Stimulated activated CD4-positive, alpha-beta T cell treated with anti-CD3 and anti-CD28 coated beads, Interleukin-1b, Interleukin-23, amount 100 ng/mL, for 48 hours (primary cell): ENCODE data around the gene CCNI.
A peak's percentile ranks its signal among the peaks of the same experiment; 100 is the strongest.
"Not testable (repeated sequence)": the region's sequence is repeated elsewhere in the genome, so short reads cannot be mapped to it uniquely, and the experiment has no call there.

ENCODE experiments used
- DNase-seq: peaks from one replicate; pipeline ENCODE4 v3.0.0-alpha.2; 2020

CCNI gene, protein sequence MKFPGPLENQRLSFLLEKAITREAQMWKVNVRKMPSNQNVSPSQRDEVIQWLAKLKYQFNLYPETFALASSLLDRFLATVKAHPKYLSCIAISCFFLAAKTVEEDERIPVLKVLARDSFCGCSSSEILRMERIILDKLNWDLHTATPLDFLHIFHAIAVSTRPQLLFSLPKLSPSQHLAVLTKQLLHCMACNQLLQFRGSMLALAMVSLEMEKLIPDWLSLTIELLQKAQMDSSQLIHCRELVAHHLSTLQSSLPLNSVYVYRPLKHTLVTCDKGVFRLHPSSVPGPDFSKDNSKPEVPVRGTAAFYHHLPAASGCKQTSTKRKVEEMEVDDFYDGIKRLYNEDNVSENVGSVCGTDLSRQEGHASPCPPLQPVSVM

DNA sequence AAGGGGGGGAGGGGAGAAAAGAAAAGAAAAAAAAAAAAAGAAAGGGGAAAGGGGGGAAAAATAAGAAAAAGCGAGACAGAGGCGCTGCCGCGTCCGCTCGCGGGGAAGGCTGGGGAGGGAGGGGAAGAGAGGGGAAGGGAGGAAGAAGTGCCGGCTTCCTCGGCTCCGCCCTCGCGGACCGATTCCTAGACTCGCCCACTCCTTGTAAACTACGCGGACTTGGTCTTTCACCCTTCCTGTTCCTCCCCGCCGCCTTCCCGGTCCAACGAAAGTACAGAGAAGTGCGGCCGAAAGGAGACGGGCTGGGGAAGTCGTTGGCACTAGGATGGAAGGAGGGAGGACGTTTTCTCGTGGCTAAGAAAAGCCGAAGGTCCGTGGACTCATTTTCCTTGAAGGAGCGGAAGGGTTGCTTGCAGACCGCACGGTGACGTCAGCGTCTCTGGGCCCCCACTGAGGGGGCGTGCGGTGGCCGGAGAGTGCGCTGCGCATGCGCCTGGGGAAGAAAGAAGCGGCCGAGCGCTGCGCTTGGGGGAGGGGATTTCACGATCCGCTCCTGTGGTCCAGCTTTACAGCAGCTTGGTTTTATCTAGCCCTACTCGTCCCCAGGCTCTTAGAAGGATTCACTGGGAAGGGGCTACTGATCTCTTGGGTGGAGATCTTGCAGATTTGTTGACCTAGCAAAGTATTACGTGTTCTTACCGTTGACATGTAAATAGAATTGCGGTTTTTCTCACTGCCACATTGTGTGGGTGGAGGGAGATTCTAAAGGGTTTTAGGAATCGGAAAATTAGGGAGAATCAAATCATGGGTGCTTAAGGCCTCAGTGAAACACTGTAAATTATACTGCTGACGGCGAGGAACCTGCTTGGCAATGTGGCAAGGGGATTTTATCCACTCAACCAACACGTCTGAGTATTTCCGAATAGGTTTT lies at the start of gene CCNI:
Gene CCNI, minus strand, starts transcription at position 121 of the 931 bp plus-strand sequence. CDS start 9,627 bp downstream, outside the sequence.
- peak; percentile 92 for DNase-seq

DNA sequence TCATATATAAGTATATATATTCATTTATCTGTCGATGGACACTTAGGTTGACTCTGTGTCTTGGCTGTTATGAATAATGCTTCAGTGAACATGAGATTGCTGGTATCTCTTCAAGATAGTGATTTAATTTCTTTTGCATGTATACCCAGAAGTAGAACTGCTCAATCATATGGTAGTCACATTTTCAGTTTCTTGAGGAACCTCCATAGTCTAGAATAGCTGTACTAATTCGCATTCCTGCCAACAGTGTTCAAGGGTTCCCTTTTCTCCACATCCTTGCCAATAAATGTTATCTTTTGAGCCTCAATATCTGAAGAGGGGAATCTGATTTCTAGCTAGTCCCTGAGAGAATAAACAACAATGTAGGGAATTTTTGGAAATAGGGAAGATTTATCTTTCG lies 48.8 kb upstream of the CCNI start:
- no peak for DNase-seq

DNA sequence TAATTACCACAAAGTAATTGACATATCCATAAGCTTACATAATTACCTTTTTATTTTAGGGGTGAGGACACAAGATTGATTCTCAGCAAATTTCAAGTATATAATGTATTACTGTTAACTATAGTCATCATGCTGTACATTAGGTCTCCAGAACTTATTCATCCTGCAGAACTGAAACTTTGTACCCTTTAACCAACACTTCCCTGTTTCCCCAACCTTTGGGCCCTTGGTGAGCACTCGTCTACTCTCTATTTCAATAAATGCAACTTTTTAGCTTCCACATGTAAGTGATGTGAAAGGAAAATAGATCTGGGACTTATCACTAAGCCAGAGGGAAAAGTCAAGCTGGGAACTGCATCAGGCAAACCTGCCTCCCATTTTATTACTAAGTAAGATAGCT lies 47.6 kb upstream of the CCNI start:
- no peak for DNase-seq

DNA sequence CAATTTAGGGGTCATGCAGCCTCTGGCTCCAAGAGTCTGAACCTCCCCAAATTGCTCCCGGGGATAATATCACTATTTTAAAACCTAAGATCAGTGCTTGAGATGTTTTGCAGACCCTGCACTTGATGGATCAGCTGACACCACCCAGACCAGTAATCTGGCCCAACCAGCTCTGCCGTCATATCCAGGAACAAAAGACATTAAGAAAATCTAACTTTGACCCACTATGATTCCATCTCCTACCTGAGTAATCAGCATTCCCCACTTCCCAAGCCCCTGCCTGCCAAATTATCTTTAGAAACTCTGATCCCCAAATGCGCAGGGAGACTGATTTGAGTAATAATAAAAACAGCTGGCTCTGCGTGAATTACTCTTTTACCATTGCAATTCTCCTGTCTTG lies 46.9 kb upstream of the CCNI start:
- no peak for DNase-seq

DNA sequence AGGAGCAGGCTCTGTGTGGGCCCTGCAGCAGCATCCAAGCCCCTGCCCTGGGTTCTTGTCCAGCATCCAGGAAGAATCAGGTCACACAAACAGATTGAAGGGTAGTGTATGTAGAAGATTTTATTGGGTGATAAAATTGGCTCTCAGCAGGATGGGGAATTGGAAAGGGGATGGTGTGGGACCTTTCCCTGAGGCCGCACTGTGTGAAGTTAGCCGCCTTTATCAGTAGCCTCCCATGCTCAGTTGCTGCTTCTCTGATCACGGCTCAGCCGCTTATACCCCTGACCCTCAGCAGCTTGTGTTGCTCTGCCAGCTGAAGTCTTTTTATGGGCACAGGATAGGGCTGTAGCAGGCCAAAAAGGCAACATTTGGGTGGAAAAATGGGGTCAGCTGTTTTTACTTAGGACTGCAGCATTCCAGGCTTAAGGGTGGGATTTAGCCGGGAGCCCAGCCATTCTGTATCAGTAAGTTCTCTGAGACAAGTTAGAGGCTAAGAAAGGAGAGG lies 46.0 kb upstream of the CCNI start:
- no peak for DNase-seq

DNA sequence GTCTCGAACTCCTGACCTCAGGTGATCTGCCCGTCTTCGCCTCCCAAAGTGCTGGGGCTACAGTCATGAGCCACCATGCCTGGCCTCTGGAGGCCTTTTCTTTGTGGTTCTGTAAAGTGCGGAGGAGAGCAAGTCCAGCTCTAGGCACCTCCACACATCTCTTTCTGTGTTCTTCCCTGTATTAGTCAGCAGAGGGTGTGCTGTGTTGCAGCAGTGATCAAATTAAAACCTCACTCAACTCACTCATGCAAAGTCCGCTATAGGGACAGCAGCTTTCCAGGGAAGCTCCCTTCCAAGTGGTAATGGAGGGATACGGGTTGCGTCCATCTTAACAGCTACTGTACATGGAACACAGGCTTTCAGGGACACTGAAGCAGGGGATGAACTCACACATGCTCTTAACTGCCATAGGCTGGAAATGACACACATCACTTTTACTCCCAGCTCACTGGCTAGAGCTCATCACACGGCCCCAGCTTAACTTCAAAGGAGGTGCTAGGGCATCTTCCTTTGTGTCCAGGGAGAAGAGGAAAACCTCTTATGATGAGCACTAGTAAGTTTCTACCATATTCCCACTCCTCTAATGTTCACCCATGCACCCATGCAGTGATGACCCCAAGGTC lies 45.2 kb upstream of the CCNI start:
- DNase-seq = no peak

DNA sequence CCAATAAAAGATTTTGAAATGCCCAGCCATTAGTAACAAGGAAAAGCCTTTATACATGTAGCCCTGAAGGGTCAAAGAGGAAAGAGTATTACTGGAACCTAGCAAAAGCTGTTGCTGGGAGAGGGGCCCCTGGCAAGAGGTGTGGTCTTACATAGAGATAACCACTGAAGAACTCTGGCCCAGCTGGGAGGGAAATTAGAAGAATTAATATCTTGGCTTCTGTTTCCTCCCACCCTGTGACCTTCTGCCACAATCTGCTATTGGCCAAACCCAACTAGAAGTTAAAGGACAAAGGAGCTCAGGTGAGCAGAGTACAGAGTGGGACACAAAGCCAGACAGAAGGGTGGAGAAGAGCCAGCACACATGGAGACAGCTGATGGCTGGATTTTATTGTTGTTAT lies 41.9 kb upstream of the CCNI start:
- no peak for DNase-seq

DNA sequence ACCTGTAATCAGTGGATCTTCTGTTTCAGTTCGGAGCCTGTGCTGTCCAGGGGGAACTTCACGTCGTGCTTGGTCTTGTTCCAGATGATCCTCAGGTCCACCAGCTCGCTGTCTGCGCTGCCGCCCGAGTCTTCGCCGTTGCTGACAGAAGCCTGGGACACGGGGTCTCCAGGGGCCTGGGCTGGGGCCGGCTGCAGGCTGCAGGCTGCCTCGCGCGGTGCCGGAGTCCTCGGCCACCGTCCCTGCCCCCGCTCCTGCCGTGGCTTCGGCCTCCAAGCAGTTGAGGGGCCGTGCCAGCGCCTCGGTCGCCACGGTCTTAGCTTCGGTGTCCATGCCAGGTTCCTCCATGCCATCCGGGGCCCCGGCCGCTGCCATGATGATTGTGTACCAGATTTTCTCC lies 37.3 kb upstream of the CCNI start:
- no peak for DNase-seq

DNA sequence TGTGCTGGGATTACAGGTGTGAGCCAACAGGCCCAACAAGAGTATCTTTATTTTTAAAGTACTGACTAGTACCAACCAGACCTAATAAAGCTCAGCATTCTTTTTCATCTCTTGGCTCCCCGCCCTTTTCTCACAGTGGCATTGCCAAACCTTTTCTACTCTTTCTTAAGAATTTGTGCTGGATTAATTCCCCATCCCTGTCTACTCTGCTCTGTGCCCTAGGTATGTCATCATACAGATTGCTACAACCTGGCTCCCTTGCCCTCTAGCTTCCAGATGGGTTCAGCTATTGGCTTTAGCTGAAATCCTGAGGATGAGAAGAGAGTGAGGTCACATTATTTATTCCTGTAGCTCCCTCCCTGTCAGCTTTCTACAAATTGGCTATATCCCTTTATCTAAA lies 34.9 kb upstream of the CCNI start:
- DNase-seq = no peak

DNA sequence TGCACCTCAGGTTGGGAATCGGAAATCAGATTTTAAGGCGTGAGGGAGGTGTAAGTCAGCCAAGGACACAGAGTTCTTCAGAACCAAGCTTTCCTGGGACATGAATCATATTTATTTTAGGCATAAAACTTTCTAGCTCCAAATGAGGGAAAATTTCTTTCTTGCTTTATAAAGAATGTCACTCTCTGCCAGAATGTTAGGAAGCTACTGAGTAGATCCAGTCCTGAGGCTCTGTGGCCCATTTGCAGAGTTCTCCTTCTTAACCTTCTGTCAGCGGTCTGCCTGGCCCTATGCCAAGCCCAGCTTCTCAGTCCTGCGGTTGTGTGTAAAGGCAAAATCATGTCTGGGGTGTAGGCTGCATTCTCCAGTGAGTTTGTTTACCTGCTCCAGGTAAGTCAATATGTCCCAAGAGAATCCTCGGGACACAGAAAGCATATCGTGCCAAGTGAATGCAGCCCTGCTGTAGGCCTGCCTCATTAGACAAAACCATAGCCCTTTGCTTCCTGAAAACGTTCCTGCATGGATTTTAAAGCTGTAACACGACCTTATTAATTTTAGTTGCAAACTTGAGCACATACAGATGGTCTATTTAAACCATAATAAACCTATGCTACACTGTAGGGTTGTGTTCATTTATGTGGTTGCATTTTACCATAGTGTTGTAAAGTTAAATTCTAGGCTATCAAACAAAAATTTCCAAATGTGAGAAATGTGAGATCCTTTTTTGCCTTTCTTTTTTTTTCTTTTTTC lies 29.2 kb upstream of the CCNI start:
- DNase-seq = no peak

DNA sequence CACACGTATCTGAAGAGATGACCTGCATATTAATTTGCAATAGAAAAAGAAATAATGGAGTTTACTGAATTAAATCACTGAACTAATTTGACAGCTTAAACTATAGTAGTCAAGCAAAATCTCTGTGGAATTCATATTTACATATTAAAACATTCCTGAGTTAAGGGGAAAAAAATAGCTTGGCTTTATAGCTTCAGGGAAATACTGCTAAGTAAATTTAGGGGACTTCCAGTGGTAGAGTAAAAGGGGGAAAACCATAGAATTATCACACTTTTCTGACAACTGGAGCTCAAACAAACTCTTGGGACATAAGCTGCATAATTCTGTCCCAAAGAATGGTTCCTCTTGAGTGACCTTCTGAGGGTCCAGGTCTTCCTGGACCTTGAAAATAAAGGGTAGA lies 28.6 kb upstream of the CCNI start:
- DNase-seq = no peak

DNA sequence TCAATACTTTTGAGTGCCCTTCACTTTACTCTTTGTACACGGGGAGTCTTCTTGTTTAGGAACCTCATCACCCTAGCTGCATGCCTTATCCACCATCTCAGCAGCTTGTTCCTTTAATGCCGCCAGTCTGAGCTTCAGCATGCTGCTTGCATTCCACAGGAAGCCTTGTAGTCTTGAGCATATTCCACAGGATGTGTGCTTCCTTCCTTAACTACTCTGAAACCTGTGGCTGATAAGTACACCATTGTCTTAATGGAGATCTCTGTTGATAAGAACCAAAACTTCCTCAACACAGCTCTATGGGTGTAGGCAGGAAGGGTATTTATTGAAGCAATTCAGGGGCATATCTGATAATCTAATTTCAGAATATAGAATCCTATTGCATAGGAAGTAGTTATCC lies 24.4 kb upstream of the CCNI start:
- no peak for DNase-seq

DNA sequence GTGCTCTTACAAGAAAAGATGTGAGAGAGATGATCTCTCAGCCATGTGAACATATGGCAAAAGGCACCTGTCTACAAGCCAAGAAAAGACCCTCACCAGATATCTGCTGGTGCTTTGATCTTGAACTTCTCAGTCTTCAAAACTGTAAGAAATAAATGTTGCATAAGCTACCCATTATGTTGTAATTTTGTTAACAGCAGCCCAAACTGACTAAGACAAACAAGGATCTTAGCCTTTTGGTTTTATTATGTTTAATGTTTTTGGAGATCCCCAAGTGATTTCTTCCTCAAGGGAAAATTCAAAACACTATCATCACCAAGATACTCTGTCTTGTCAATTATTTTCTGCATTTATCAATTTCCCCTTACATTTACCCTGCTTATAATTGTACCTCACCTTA lies 21.8 kb upstream of the CCNI start:
- DNase-seq = no peak

DNA sequence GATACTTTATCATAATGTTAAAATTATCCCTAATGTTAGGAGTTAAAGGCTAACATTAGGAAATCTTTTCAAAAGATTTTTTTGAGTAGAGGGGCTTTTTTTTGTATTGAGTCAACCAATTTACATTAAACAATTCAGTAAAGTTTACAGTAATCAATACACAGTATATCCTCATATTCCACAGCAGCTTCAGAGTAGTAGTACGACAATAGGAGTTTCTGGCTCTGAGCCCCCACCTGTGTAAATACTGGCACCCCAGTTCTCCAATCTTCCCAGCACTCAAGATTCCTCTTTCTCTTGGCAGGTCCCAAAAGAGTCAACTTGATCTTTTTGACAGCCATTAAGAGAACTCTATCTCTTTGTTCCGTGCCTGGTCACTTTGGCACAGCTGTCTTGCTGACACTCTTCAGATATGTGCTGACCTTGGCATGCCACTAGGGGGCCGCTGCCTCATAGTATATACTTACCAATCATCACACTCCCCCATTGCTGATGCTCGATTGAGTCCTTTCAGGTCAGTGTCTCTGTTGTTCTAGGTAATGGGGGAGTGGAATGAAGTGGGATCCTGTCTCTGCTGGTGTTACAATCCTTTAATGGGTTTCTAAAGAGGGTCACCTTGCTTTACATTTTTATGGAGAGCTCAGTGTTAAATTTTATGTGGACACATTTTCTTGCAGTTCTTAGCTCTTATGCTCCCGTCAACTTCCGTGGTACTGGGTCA lies 19.5 kb upstream of the CCNI start:
- DNase-seq = peak; percentile 71

DNA sequence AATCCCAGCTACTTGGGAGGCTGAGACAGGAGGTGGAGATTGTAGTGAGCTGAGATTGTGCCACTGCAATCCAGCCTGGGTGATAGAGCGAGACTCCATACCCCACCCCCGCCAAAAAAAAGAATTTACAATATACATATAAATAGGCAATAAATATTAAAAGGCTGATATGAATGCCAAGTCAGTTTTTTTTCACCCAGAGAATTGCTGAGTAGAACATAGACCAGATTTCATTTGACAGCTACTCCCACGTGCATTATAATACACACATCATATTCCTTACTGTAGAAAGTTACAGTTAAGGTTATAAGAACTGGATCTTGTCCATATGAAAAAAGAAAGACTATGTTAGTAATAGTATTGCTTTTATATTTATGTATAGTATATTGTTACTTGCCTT lies 18.7 kb upstream of the CCNI start:
- no peak for DNase-seq

DNA sequence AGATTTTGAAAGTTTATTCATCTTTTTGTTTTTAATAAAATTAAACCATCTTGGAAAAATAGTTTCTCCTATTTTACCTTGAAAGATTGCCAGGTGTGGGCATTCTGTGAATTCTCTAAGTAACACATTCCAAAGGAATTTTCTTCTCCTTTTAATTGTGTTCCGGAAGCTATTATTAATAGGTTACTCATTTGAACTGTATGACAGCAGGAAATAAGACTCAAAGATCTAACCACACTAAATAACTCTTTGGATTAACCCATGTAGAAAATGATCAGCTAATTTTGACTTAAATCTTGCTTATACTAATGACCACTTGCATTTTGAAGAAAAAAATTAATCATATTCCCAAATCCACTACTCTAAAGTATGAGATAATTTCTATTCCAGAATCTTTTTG lies 17.6 kb upstream of the CCNI start:
- DNase-seq = no peak

DNA sequence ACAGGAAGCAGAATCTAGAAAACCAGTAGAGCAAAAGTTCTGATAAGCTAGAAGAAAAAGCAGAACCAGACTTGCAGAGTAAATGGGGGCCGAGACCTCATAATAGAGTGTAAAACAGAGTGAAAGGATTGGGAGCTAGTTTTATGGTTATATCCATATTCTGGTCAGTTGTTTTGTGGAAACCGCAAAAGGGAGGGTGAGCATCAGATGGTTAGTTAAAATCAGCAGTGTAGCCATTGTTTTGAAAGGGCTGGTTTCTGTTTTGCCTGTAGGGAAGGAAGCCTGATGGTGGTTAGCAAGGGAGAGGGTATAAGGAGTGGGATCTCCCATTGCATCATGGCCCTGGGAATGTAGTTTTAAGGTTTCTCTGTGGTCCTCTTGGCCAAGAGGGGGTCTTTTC lies 17.2 kb upstream of the CCNI start:
- DNase-seq = no peak

DNA sequence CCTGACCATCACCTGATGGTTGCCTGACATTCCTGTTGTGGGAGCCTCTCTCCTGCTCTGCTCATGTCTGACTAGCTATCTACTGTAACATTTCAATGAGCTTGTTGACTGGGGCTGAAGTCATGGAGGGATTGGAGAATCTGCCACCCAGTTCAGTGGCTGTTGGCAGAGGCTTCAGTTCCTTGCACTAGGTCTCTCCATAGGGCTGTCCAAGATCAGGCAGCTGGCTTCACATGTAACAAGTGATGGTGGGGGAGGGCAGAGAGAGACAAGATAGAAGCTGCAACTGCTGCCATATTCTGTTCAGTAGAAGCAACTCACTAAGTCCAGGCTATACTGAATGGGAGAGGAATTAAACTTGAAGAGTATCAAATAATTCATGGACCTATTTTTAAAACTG lies 14.1 kb upstream of the CCNI start:
- no peak for DNase-seq

DNA sequence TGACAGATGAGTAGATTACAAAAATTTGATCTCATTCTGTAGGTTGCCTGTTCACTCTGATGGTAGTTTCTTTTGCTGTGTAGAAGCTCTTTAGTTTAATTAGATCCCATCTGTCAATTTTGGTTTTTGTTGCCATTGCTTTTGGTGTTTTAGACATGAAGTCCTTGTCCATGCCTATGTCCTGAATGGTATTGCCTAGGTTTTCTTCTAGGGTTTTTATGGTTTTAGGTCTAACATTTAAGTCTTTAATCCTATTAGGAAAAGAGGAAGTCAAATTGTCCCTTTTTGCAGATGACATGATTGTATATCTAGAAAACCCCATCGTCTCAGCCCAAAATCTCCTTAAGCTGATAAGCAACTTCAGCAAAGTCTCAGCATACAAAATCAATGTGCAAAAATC lies 11.2 kb upstream of the CCNI start:
- DNase-seq = not testable (repeated sequence)

DNA sequence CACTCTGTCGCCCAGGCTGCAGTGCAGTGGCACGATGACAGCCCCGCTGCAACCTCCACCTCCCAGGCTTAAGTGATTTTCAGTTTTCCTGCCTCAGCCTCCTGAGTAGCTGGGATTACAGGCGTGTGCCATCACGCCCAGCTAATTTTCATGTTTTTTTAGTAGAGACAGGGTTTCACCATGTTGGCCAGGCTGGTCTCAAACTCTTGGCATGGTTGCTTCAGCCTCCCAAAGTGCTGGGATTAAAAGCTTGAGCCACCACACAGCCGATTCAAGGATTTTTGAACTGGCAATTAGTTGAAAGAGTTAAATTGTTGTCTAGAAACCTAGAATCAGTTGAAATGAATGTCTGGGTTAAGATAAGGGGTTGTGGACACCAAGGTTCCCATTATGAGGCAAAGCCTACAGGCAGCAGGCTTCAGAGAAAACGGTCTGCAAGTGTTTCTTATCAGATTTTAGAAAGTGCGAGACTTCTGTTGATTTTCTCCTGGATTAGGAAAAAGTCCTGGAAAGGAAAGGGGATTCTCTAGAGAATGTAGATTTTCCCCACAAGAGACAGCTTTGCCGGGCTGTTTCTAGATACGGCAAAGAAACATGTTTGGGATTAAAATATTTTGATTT lies 8.3 kb upstream of the CCNI start:
- no peak for DNase-seq

DNA sequence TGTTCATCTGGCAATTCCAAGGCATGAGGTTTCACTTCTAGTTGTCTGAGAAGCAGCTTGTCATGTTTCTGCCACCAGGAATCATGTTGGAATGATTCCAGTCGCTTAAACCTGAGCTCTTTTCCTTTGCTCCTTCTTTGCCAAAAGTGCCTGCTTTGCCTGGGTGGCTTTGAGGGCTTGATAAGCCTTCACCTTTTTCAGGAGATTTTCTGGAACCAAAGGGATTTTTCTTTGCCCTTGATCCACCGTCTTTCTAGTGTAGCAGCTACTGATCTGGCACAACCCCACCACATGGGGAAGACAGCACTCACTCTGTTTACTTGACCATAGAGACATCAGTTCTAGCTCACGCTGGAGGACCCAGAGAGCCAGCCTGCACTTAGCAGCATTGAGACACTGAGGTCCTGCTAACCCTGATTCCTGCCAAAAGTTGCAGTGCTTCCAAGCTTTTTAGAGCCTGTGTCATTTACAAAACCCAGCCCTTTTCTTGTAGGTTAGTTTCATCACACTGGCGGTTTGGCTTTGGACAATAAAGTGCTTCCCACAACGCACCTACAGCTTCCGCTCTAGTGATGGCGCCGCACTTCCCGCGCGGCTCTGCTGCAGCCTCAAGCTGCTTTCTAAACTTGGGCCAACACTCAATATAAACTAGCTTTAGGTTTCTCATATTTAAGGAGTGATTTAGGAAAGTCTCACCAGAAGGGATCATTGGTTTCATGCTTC lies 7.3 kb upstream of the CCNI start:
- no peak for DNase-seq
